GM18868 (cell line): Measurements from ENCODE around the gene PSME3IP1.
A peak's percentile ranks its signal among the peaks of the same experiment; 100 is the strongest.
"Not testable (repeated sequence)": the region's sequence is repeated elsewhere in the genome, so short reads cannot be mapped to it uniquely, and the experiment has no call there.

Source experiments
- ATAC-seq: cut with Tn5 transposase; IDR thresholded peaks from one replicate; pipeline ENCODE4 v1.9.1; 2021; ENCODE audit warnings: mild to moderate bottlenecking, moderate library complexity; ENCODE audit not compliant: unreplicated experiment

The PSME3IP1 gene, protein sequence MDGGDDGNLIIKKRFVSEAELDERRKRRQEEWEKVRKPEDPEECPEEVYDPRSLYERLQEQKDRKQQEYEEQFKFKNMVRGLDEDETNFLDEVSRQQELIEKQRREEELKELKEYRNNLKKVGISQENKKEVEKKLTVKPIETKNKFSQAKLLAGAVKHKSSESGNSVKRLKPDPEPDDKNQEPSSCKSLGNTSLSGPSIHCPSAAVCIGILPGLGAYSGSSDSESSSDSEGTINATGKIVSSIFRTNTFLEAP

DNA sequence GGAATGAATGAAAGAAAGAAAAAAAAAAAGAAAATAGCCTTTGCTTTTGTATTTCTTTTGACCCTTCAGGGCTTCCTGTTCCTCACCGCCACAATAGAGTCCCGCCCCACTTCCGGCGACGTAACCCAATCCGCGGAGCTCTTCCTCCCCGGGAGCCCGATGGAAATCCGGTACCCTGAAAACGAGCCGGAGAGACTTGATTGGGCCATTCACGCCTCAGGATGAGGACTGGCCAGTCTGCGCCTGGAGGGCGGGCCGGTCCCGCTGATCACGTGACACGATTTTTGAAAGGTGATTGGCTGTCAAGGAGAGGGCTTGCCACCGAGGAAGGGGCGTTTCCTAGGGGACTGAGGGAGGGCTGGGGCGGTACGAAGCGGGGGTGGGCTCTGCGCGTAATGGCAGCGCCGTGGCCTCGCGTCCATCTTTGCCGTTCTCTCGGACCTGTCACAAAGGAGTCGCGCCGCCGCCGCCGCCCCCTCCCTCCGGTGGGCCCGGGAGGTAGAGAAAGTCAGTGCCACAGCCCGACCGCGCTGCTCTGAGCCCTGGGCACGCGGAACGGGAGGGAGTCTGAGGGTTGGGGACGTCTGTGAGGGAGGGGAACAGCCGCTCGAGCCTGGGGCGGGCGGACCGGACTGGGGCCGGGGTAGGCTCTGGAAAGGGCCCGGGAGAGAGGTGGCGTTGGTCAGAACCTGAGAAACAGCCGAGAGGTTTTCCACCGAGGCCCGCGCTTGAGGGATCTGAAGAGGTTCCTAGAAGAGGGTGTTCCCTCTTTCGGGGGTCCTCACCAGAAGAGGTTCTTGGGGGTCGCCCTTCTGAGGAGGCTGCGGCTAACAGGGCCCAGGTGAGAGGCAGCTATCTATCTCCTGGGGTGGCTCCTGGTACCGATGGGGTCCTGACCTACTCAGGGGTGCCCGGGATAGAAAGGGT lies at the start of gene PSME3IP1, which contains the start of gene RSPRY1:
TSS of gene PSME3IP1 (minus strand) at position 95 of the 927 bp plus-strand sequence. CDS start 12,185 bp downstream, outside the sequence.
TSS of gene RSPRY1 (plus strand) at position 385 of the 927 bp plus-strand sequence. CDS start 18,330 bp downstream, outside the sequence.
- peak; percentile 88 for ATAC-seq

DNA sequence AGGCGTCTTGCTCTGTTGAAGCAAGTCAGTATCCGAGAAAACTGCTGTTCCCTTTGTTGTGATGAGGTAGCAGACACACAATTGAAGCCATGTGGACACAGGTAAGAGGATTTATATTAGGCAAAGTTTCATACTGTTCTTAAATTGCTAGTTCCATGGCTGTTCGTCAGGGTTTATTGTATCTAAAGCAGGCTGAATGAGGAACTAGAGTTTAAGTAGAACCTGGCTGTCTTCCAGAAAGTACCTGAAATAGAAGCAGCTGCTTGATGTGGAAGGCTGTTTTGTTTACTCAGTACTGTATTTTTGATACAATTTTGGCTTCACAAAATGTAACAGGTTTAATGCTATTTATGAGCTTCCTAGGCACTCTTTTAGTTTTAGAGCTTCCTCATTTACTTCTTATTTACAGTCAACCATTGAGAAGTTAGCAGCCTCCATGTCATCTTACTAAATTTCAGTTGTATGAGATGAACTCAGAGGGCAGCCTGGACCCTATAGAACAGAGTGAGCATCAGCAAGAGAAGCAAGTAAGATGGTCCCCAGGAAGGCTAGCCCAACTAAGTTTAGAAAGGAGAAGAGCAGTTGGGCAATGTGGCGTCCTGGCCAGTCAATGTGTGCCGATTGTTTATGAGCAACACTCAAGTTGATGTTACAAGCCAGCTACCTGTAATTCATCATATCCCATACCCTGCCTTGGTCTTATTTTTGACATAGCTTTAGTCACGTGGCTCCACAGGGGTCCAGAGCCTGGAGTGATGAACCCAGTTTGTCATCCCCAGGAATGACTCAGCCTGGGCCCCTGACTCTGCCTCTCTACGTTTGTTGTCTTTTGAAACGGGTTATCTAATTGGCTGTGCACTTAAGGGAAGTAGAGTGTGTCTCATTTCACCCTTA lies 49.5 kb upstream of the PSME3IP1 start:
- ATAC-seq = peak; percentile 71

DNA sequence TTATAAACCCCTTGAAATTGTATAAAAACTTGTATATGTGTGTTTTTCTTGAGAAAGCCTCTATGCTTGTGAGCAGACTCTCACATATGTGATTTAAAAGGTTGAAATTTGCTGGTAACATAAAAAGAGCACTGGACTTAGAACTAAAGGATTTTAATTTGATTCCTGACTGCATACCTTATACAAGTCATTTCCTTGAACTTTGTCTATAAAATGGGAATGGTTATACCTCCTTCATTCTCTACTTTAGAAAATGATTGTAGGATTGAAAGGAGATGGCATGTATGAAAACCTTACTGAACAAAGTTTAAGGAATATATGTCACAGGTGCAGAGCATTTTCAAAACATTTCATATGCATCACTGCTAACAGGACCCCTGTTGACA lies 48.9 kb upstream of the PSME3IP1 start:
- no peak for ATAC-seq

DNA sequence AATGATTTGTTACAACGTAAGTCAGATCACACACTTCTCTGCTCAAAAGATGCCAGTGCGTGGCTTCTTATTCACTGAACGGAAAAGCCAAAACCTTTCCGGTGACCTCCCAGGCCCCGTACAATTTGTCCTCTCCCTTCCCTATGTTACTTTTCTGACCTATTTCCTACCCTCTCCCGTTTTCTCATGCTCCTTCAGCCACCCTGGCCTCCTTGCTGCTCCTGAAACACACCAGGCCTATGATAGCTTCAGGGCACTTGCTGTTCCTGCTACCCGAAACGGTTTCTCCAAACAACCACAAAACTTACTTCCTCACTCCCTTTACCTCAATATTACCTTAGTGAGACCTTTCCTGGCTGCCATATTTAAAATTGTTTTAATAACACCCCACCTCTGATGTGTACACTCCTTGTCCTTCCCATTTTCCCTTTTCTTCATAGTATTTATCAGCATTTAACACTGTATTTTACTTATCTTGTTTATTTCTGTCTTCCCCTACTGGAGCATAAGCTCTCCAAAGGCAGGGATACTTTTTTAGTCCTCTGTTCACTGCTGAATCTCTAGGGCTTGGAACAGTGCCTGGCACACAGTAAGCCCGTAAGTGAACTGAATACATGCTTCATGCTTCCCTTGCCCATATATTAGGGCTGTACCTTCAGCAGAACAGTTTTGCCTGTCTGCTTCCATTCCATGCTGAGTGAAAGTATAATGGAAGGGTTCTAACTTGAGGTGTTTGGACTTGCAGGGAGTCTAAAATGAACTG lies 48.3 kb upstream of the PSME3IP1 start:
- ATAC-seq = no peak

DNA sequence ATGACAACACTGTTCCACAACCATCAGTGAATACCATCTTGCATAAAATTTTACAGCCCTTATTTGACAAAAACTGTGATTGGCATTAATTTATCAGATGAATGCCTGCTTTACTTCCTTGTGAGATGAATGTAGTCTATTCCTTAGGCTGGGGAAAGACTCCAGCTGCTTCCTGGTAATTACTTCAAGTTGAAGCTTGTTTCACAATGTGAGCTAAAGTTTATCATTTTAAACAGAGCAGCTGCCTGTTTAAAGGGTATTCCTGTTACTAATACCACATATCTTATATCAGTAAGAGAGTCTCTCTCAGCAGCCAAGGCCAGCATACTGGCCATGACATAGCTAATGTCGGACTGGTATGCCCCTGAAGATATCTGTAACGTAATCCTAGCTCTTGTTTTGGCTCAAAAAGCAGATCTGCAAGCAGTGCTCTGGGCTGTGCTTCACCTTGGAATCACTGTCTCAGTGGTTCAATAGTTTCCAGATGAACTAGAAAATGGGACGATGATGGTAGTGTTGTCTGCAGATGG lies 46.0 kb upstream of the PSME3IP1 start:
- ATAC-seq = no peak

DNA sequence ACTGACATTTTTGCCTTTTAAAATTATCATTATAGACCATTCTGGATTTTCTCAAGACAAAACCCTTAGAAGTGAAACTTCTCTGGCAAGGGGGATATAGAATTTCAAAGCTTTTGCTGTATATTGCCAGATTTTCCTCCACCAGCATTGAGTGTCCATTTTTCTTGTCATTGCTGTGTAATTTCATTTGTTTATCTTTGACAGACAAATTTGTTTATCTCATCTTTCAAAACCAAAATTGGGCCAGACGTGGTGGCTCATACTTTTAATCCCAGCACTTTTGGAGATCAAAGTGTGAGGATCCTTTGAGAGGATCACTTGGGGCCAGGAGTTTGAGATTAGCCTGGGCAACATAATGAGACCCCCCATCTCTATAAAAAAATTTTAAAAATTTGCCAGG lies 43.2 kb upstream of the PSME3IP1 start:
- ATAC-seq = no peak

DNA sequence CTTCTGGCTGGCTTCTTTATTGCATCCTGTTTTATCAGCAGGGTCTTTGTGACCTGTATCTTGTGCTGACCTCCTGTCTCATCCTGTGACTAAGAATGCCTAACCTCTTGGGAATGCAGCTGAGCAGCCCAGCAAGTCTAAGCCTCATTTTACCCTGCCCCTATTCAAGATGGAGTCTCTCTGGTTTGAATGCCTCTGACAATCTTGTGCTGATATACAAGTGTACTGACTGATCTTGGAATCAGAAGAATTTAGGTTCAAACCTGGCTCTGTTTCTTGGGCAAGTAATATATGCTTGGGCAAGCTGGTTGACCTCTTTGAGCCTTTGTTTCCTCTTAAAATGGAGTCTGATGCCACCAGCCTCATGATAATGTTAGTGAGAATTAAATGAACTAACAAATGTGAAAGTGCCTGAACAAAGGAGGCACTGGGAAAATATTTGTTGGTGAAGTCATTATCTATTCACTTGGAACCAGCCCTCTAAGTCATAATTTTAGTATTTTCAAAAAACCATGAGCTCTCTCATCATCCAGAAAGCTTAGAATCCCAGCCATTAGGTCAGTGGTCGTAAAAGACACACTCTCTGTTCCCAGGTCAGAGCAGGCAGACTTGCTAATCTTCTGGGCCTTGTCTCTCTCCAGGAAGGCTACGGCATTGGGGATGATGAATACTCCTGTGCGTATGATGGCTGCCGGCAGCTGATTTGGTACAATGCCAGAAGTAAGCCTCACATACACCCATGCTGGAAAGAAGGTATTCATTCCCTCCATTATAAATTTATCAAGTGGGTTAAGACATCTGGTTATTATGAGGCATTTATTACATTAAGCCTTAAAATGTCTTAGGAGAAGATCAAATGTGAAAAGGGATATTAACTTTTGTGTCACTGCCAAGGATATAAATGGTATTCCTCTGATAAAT lies 41.1 kb upstream of the PSME3IP1 start:
- no peak for ATAC-seq

DNA sequence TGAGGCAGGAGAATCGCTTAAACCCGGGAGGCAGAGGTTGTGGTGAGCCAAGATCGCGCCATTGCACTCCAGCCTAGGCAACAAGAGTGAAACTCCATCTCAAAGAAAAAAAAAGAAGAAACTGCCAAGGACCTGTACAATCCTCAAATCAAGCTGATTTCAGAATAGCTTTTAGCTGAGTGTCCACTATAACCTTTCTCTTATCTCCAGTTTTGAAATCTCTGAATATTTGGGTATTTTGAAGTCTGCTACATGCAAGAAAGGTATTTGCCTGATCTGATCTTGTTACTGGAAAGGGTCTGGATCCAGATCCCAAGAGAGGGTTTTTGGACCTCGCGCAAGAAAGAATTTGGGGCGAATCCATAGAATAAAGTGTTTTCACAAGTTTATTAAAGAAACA lies 40.1 kb upstream of the PSME3IP1 start:
- ATAC-seq = no peak

DNA sequence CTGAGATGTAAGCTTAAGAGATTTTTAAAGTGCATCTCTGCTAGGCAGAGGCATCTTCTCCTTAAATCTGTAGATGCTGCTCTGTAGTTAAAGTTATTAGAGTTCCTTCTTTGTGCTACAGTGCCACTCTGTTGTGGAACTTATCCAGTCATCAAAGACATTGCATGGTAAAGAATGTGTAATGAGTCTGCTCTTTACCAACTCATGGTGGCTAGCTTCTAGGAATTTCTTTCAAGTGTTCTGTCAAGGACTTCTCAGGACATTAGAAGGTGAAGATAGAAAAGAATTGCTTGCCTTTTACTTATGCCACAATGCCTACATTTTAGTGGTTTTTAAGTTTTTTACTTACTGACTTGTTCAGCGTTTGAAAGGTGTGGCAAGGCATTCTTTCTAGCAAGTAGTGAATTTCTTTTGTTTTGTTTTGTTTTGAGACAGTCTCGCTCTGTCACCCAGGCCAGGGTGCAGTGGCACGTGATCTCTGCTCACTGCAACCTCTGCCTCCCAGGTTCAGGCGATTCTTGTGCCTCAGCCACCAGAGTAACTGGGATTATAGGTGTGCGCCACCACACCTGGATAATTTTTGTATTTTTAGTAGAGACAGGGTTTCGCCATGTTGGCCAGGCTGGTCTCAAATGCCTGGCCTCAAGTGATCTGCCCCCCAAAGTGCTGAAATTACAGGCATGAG lies 39.0 kb upstream of the PSME3IP1 start:
- no peak for ATAC-seq

DNA sequence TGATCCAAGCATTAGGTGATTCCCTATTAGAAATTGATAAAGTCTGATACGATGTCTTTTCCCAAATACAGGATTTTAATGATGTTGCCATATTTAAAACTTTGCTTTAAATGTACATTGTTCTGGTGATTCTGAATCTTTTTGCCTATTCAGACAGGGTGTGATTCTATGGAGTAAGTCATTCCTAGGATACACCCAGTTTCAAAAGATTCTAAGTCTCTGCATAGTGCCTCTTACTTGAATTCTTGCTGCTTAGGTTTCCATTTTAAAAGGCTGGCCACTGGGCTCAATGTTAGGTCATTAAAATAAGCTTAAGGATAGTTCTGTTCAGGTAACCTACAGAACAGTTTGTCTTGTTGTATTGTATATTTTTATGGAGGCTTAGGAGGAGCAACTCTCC lies 37.2 kb upstream of the PSME3IP1 start:
- ATAC-seq = no peak

DNA sequence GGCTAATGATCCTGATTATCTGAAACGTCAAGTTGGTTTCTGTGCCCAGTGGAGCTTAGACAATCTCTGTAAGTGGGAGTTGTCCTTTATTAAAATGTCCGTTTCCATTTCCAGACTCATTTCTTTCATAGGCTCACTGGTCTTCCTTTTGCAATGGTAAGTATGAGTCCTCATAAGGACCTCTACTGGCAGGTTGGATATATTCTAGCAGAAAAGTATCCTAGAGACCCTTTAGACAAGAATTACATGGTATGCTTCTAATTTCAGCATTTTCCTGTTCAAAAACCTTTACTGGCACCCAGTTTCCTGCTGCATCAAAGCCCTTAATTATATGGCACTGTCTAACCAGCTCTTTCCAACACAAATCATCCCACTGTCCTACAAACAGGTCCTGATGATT lies 31.1 kb upstream of the PSME3IP1 start:
- ATAC-seq = no peak

DNA sequence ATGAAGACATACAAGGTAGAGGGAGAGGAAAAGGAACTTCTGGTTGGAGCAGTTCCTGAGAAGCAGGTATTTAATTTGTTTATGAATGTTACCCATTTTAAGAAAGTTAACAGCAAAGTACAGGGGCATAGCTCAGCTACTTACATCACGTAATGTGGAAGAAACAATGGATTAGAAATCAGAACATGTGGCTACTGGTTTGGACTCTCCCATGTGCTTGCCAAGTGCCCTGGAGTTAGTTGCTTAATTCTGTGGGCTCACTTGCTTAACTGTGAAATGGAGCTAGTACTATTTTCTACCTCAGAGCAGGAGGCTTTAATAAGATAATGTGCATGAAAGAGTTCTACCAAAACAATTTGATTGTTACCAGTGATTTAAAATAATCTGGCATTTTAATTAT lies 27.6 kb upstream of the PSME3IP1 start:
- ATAC-seq = no peak

DNA sequence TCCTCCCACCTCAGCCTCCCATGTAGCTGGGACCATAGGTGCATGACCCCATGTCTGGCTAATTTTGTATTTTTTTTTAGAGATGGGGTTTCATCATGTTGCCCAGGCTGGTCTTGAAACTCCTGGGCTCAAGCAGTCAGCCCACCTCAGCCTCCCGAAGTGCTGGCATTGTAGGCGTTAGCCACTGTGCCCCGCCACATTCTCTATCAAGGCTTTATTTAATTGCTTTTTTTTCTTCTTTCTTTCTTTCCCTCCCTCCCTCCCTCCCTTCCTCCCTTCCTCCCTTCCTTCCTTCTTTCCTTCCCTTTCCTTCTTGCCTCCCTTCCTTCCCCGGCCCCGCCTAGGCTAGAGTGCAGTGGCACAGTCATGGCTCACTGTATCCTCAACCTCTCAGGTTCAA lies 23.9 kb upstream of the PSME3IP1 start:
- ATAC-seq = no peak

DNA sequence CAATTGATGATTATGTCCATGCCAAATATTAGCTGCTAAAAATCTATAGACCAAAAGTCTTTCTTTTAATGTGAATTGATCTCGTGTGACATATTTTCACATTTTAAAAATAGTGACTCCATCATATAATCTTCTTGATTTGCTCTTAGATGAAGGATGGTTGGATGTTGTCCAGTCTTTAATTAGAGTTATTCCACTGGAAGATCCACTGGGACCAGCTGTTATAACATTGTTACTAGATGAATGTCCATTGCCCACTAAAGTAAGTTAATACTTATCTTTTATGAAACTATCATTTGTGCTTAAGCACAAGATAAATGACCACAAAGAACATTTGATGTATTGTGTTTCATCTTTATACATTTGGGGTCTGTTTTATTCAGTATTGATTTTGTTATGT lies 23.1 kb upstream of the PSME3IP1 start:
- ATAC-seq = no peak

DNA sequence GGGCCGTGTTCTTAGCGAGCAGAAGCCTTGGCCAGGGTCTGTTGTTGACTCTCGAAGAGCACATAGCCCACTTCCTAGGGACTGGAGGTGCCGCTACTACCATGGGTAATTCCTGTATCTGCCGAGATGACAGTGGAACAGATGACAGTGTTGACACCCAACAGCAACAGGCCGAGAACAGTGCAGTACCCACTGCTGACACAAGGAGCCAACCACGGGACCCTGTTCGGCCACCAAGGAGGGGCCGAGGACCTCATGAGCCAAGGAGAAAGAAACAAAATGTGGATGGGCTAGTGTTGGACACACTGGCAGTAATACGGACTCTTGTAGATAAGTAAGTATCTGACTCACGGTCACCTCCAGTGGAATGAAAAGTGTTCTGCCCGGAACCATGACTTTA lies 18.8 kb upstream of the PSME3IP1 start:
- ATAC-seq = no peak

DNA sequence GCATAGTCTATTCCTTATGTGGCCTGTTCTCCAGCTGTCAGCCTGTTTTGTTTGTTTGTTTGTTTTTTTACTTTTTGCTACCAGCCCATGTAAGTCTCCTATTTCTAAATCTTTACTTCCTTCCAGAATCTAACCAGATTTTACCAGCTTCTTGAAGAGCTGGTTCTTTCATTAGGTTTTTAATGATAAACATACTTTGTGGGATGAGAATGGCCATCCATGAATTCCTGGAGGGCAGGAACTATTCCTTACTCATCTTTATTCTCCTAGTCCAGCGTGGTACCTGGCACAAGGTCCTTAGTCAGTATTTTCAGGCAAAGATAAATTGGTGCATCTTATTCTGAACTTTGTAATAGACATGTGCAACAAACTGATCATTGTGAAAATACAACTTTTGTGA lies 17.6 kb upstream of the PSME3IP1 start:
- no peak for ATAC-seq

DNA sequence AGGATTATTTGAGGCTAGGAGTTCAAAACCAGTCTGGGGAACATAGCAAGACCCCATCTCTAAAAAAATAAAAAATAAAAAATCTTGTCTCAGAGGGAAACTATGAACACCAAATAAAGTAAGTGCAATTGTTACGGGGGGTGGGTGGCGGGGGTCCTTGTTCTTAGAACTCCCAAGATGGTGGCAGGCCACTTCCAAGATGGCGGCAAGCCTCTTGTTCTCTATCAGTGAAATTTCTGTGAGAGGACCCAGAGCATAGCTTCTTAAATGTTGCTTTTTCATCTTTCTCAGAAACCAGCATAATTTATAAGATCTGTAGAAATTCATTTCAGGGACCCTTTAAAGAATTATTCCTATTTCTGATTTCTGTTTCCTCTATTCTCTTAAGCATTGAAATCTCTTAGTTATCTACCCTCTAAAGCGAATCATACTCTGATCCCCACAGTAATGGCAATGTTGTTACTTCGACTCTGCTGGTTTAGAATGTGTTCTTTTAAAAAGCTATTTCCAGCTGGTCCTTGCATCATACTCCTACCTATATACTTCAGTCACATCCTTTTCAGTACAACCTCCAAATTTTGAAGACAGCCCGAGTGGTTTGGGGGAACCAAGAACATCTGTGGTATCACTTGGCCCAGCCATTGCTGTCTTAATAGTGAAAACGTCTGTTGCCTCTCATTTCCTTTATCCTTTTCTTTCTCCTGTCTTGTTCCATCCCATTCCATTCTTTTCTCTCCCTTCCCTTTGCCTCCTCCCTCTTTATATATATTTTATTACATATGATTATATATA lies 16.5 kb upstream of the PSME3IP1 start:
- ATAC-seq = no peak

DNA sequence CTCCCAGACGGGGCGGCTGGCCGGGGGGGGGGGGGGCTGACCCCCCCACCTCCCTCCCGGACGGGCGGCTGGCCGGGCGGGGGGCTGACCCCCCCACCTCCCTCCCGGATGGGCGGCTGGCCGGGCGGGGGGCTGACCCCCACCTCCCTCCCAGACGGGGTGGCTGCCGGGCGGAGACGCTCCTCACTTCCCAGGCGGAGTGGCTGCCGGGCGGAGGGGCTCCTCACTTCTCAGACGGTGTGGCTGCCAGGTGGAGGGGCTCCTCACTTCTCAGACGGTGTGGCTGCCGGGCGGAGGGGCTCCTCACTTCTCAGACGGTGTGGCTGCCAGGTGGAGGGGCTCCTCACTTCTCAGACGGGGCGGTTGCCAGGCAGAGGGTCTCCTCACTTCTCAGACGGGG lies 15.1 kb upstream of the PSME3IP1 start:
- ATAC-seq = not testable (repeated sequence)
